CD14-positive monocyte (primary cell): ENCODE results near the gene ZBTB47. TPM values are rescaled to one million over a fixed set of nuclear protein-coding genes. Genes with fewer than 3 reads are reported as not detected.

Source experiments
- DNase-seq, 3 donors: peaks; one replicate each; pipeline ENCODE4 v3.0.0-alpha.2; 2011 to 2022
- H2AFZ ChIP-seq: 2 replicates; pipeline ENCODE4 v1.6.0; 2012; ENCODE audit warnings: mild to moderate bottlenecking, low read depth, low read length, inconsistent platforms; ENCODE audit not compliant: insufficient read depth, poor library complexity, severe bottlenecking
- H3K27ac ChIP-seq, 2 donors: 1 replicate in 1 of 2; 2 replicates in 1 of 2; pipeline ENCODE4 v1.5.1; 2012 to 2013; ENCODE audit warnings: low read length in 2 of 2, control low read depth in 1 of 2, inconsistent platforms in 1 of 2, low read depth in 1 of 2, mild to moderate bottlenecking in 1 of 2
- H3K27me3 ChIP-seq, 2 donors: one replicate each; pipeline versions ENCODE4 v1.6.0 to v1.6.1; 2011 to 2013; ENCODE audit warnings: low read length in 2 of 2; ENCODE audit not compliant: control insufficient read depth in 2 of 2, insufficient read depth in 2 of 2
- H3K36me3 ChIP-seq, 2 donors: replicated peaks in 1 of 2; 1 replicate in 1 of 2; 2 replicates in 1 of 2; pipeline versions ENCODE4 v1.5.1 to v1.6.1; 2012 to 2013; ENCODE audit warnings: low read length in 2 of 2, control low read depth in 1 of 2, inconsistent platforms in 1 of 2, mild to moderate bottlenecking in 1 of 2; ENCODE audit not compliant: insufficient read depth in 2 of 2, control insufficient read depth in 1 of 2
- H3K4me1 ChIP-seq, 2 donors: 1 replicate in 1 of 2; 2 replicates in 1 of 2; pipeline versions ENCODE4 v1.5.1 to v1.6.1; 2012 to 2013; ENCODE audit warnings: low read length in 2 of 2, control low read depth in 1 of 2, inconsistent platforms in 1 of 2, mild to moderate bottlenecking in 1 of 2, moderate library complexity in 1 of 2; ENCODE audit not compliant: insufficient read depth in 2 of 2, control insufficient read depth in 1 of 2
- H3K4me2 ChIP-seq: replicated peaks from 2 replicates; pipeline ENCODE3; 2012; ENCODE audit warnings: low read length, moderate library complexity, mild to moderate bottlenecking; ENCODE audit not compliant: poor library complexity, severe bottlenecking; ENCODE audit errors: extremely low read depth
- H3K4me3 ChIP-seq, 3 experiments: fragments of 200-600 bp in 1 of 3; sonication (generic) in 1 of 3; replicated peaks in 1 of 3; 1 replicate in 2 of 3; 2 replicates in 1 of 3; pipeline ENCODE4 v1.5.1; 2011 to 2013; ENCODE audit warnings: low read length in 3 of 3, mild to moderate bottlenecking in 3 of 3, control low read depth in 2 of 3, low read depth in 2 of 3, inconsistent platforms in 1 of 3, moderate library complexity in 1 of 3
- H3K79me2 ChIP-seq: 2 replicates; pipeline ENCODE4 v1.6.0; 2012; ENCODE audit warnings: mild to moderate bottlenecking, control low read depth, inconsistent platforms, low read length, moderate library complexity; ENCODE audit not compliant: insufficient read depth
- H3K9ac ChIP-seq: 2 replicates; pipeline ENCODE4 v1.6.0; 2017; ENCODE audit warnings: low read length, mild to moderate bottlenecking; ENCODE audit not compliant: insufficient read depth, poor library complexity, severe bottlenecking
- H3K9me3 ChIP-seq, 2 donors: replicated peaks in 1 of 2; 1 replicate in 1 of 2; 2 replicates in 1 of 2; pipeline versions ENCODE4 v1.5.1 to v1.6.1; 2012 to 2013; ENCODE audit warnings: low read length in 2 of 2, control low read depth in 1 of 2; ENCODE audit not compliant: control insufficient read depth in 1 of 2, insufficient read depth in 1 of 2
- H4K20me1 ChIP-seq: 2 replicates; pipeline ENCODE4 v1.6.0; 2012; ENCODE audit warnings: mild to moderate bottlenecking, low read length, control low read depth, moderate library complexity; ENCODE audit not compliant: insufficient read depth
- H3K27ac Mint-ChIP-seq, 7 donors: one replicate each; pipeline ENCODE4 v1.8.0; 2020; ENCODE audit warnings: mild to moderate bottlenecking in 7 of 7, mixed read lengths in 7 of 7, moderate library complexity in 6 of 7, inconsistent platforms in 2 of 7
- H3K27me3 Mint-ChIP-seq, 3 donors: one replicate each; pipeline ENCODE4 v1.8.0; 2021 to 2022; ENCODE audit warnings: low read depth in 3 of 3, mild to moderate bottlenecking in 3 of 3, mixed read lengths in 3 of 3, moderate library complexity in 3 of 3, inconsistent platforms in 1 of 3
- H3K36me3 Mint-ChIP-seq, 2 donors: one replicate each; pipeline ENCODE4 v1.8.0; 2020; ENCODE audit warnings: mixed read lengths in 2 of 2, inconsistent platforms in 1 of 2, mild to moderate bottlenecking in 1 of 2
- H3K4me1 Mint-ChIP-seq: one replicate; pipeline ENCODE4 v1.8.0; 2020; ENCODE audit warnings: mild to moderate bottlenecking, mixed read lengths
- H3K4me3 Mint-ChIP-seq, 2 donors: one replicate each; pipeline ENCODE4 v1.8.0; 2020; ENCODE audit warnings: mild to moderate bottlenecking in 2 of 2, mixed read lengths in 2 of 2, moderate library complexity in 1 of 2
- H3K9me3 Mint-ChIP-seq, 7 donors: one replicate each; pipeline ENCODE4 v1.8.0; 2020 to 2022; ENCODE audit warnings: mixed read lengths in 7 of 7, mild to moderate bottlenecking in 6 of 7, moderate library complexity in 6 of 7, inconsistent platforms in 2 of 7
- WGBS: methylation state at CpG from one replicate; pipeline ENCODE4 v1.1.5; 2013; ENCODE audit warnings: missing lambda C conversion rate; ENCODE audit not compliant: insufficient coverage; 5-methylcytosine and 5-hydroxymethylcytosine counted together
- intact Hi-C, 2 donors: fragments of 100-400 bp; cut with micrococcal nuclease; formaldehyde crosslinking; loops; one replicate each; pipeline versions ENCODE4 v1.15.0 to v1.15.1; 2023
- polyA plus RNA-seq, 3 donors: library from polyadenylated mRNA; depleted of rRNA in 1 of 3; unstranded in 2 of 3; stranded (reverse) in 1 of 3; fragments of 300-500 nt in 2 of 3; fragments of >200 nt in 1 of 3; fragmentation: Illumina TruSeq in 2 of 3; gene quantifications; 1 replicate in 2 of 3; 2 replicates in 1 of 3; pipeline ENCODE4 v1.2.3, GENCODE V29; 2012 to 2021
- TF ChIP-seq, protein P1 (sequence below): fragments of 200-600 bp; IDR thresholded peaks from one replicate; pipeline ENCODE4 v1.8.0; 2022; ENCODE audit warnings: antibody characterized with exemption, mild to moderate bottlenecking

ZBTB47 gene
- polyA plus RNA-seq, 3 donors, result 0.35 to 9.8 (median 0.41) TPM

DNA sequence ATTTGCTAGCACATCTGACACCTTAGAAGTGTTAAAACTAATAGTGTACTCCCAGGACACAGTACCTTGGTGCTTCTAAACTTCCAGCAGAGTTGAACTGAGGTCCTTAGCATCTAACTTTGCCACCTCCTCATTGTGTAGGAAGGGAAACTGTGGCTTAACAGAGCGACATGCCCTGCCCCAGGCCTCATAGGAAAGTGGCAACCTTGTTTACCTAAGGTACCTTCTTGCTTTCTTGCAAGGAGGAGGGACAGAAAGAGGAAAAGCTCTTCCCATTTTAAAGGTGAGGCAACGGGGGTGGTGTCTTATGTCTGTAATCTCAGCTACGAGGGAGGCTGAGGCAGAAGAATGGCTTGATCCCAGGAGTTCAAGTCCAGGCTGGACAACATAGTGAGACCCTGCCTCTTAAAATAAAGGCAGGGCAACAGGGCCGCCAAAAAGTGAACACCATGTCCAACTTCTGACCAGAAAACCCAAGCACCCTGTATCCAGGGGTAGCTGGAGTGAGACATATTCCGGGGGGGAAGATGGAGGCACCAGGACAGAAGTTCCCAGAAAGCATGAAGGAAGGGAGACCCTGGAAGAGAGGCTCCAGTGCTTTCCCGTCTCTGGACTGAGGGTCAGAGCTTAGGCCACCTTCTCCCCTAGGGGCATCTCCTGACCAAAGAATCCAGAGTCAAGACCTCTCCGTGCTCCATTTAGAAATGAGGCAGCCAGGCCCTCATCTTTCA, 31.3 kb downstream of the ZBTB47 start:
- Histone ChIP-seq H2AFZ (no peak overlapping the region), H4K20me1 (no peaks in the 10 kb centered on the region), H3K36me3 (no peaks in the 10 kb centered on the region), H3K9me3 (peaks cover 0 to 5% of the 10 kb centered on the region in 2 donors), H3K79me2 (no peaks in the 10 kb centered on the region), H3K27me3 (peaks cover 0 to 29% of the 10 kb centered on the region in 2 donors), H3K4me3 (no peak overlapping the region), H3K4me1 (peaks cover 0 to 4% of the 10 kb centered on the region in 2 donors), H3K9ac (no peak overlapping the region), H3K4me2 (no peak overlapping the region), H3K27ac (no peak overlapping the region)
- H3K9me3 Mint-ChIP-seq, result peaks cover 0 to 10% (median 0%) of the 10 kb centered on the region in 7 donors
- peaks cover 35 to 45% (median 39%) of the 10 kb centered on the region in 3 donors for H3K27me3 Mint-ChIP-seq
- H3K27ac Mint-ChIP-seq, result peak overlapping the region in 2 of 7 donors; percentile 22 to 64
- WGBS, result 100% methylated on average over 2 of the region's 7 CpGs
- no peaks in the 10 kb centered on the region for H3K36me3 Mint-ChIP-seq
- H3K4me1 Mint-ChIP-seq, result peaks cover 11% of the 10 kb centered on the region
- TF ChIP-seq, protein P1, sequence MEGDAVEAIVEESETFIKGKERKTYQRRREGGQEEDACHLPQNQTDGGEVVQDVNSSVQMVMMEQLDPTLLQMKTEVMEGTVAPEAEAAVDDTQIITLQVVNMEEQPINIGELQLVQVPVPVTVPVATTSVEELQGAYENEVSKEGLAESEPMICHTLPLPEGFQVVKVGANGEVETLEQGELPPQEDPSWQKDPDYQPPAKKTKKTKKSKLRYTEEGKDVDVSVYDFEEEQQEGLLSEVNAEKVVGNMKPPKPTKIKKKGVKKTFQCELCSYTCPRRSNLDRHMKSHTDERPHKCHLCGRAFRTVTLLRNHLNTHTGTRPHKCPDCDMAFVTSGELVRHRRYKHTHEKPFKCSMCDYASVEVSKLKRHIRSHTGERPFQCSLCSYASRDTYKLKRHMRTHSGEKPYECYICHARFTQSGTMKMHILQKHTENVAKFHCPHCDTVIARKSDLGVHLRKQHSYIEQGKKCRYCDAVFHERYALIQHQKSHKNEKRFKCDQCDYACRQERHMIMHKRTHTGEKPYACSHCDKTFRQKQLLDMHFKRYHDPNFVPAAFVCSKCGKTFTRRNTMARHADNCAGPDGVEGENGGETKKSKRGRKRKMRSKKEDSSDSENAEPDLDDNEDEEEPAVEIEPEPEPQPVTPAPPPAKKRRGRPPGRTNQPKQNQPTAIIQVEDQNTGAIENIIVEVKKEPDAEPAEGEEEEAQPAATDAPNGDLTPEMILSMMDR, result no peak
- no peak for DNase-seq
- intact Hi-C loops, result no loop called here
- H3K4me3 Mint-ChIP-seq, result peak overlapping the region in 1 of 2 donors; percentile 41

DNA sequence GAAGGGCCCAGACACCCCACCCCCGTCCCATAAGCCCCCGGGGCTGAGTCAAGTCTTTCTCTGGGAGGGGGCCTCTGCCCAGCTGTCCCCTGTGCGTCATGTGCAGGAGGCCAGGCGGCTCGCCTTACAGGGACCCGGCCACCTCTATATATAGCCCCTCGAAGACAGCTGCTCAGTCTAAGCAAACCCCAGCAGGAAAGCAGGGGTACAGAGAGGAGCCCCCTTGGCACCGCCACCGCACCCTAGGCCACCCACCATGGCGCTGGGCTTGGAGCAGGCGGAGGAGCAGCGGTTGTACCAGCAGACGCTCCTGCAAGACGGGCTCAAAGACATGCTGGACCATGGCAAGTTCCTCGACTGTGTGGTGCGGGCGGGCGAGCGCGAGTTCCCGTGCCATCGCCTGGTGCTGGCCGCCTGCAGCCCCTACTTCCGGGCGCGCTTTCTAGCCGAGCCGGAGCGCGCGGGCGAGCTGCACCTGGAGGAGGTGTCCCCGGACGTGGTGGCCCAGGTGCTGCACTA, 31.9 kb downstream of the ZBTB47 start, which contains the start of gene KLHL40:
TSS of gene KLHL40 (plus strand) at position 175 of the 519 bp plus-strand sequence. CDS start at position 257, 82 bp downstream.
- H3K4me1 Mint-ChIP-seq, result peaks cover 11% of the 10 kb centered on the region
- no peak for DNase-seq
- intact Hi-C loops, result no loop called here
- Histone ChIP-seq H3K27me3 (peaks cover 0 to 29% of the 10 kb centered on the region in 2 donors), H3K36me3 (no peaks in the 10 kb centered on the region), H3K9me3 (peaks cover 0 to 5% of the 10 kb centered on the region in 2 donors), H3K9ac (no peak within 1 kb of the TSS), H4K20me1 (no peaks in the 10 kb centered on the region), H3K4me1 (peaks cover 0 to 4% of the 10 kb centered on the region in 2 donors), H3K79me2 (no peaks in the 10 kb centered on the region), H3K4me2 (no peak within 1 kb of the TSS), H3K27ac (no peak within 1 kb of the TSS), H3K4me3 (no peak within 1 kb of the TSS), H2AFZ (no peak within 1 kb of the TSS)
- H3K27me3 Mint-ChIP-seq, result peaks cover 35 to 47% (median 40%) of the 10 kb centered on the region in 3 donors
- no peaks in the 10 kb centered on the region for H3K36me3 Mint-ChIP-seq
- TF ChIP-seq, protein P1, result no peak
- peaks cover 0 to 10% (median 0%) of the 10 kb centered on the region in 7 donors for H3K9me3 Mint-ChIP-seq
- peak within 1 kb of the TSS; percentile 53 to 87 for H3K4me3 Mint-ChIP-seq
- peak within 1 kb of the TSS in 3 of 7 donors; percentile 22 to 66 (median 64) for H3K27ac Mint-ChIP-seq
- WGBS, result 47% methylated on average over 32 of the region's 34 CpGs
